Rectal smooth muscle tissue (tissue), 1 donor: ENCODE results near the gene ANTXRL.
"Not testable (repeated sequence)": the region's sequence is repeated elsewhere in the genome, so short reads cannot be mapped to it uniquely, and the experiment has no call there.

ENCODE experiments used
- H3K27ac ChIP-seq: one replicate; pipeline ENCODE4 v1.7.0; 2013; ENCODE audit warnings: low read depth, low read length, inconsistent platforms
- H3K27me3 ChIP-seq: one replicate; pipeline ENCODE4 v1.7.0; 2013; ENCODE audit warnings: low read length; ENCODE audit not compliant: control insufficient read depth, insufficient read depth
- H3K36me3 ChIP-seq: one replicate; pipeline ENCODE4 v1.7.0; 2013; ENCODE audit warnings: low read length; ENCODE audit not compliant: control insufficient read depth, insufficient read depth
- H3K4me1 ChIP-seq: one replicate; pipeline ENCODE4 v1.7.0; 2013; ENCODE audit warnings: low read length; ENCODE audit not compliant: control insufficient read depth, insufficient read depth
- H3K4me3 ChIP-seq: one replicate; pipeline ENCODE4 v1.7.0; 2013; ENCODE audit warnings: low read length
- H3K9ac ChIP-seq: one replicate; pipeline ENCODE4 v1.7.0; 2013; ENCODE audit warnings: low read length

Gene ANTXRL

GRCh38 chr10:46249617-46250344, 37.0 kb upstream of the ANTXRL start:
- not testable (repeated sequence) for H3K27ac ChIP-seq, H3K36me3 ChIP-seq, H3K9ac ChIP-seq, H3K4me3 ChIP-seq, H3K4me1 ChIP-seq, H3K27me3 ChIP-seq

GRCh38 chr10:46250481-46250880, 36.3 kb upstream of the ANTXRL start:
- H3K9ac ChIP-seq = no peak overlapping the region
- H3K4me1 ChIP-seq = no peaks in the 10 kb centered on the region
- no peaks in the 10 kb centered on the region for H3K27me3 ChIP-seq
- no peak overlapping the region for H3K4me3 ChIP-seq
- H3K36me3 ChIP-seq = no peaks in the 10 kb centered on the region
- H3K27ac ChIP-seq = no peak overlapping the region

DNA sequence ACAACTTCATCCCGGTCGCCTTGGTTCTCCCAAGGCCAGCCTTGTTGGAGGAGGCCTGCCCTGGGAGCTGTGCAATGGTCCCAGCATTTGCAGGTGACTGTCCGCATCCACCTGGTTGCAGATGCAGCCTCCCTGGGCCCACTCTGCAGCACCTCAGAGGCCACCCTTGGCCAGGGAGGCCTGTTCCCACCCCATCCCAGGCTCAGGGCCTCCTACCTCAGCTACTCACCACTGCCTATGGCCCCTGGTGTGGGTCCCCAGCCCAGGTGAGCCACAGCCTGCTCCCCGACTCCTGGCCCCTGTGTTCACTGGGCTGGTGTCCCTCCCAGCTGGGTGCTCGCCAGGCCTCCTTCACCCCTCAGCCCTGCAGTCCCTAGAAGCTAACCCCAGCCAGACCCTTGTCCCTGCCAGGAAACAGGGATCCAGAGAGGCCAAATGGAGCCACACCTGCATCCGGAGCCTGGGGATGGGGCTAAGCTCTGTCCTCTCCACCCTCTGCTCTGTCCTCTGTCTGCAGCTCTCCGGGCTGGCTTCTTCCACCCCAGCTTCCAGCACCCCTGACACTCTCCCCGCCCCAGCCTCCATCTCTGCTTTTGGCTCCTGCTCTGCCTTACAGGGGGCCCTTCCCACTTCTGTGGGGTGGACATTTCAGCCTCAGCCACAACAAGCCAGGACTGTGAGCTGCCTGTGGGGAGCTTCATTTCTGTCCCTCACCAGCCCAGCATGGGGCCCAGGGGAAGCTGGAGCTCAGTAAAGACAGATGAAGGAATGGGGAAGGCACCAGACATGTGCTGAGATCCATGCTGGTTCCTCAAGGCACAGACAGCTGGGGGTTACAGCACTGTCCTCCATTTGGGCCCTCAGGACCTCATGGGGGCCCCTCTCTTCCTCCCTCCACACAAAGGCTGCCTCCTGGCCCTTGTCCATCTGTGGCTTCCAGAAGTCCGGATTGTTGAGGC, 35.6 kb upstream of the ANTXRL start:
- H3K27me3 ChIP-seq = no peaks in the 10 kb centered on the region
- no peak overlapping the region for H3K27ac ChIP-seq
- no peaks in the 10 kb centered on the region for H3K36me3 ChIP-seq
- H3K9ac ChIP-seq = no peak overlapping the region
- H3K4me3 ChIP-seq = no peak overlapping the region
- no peaks in the 10 kb centered on the region for H3K4me1 ChIP-seq

GRCh38 chr10:46251857-46252847, 34.6 kb upstream of the ANTXRL start:
- H3K36me3 ChIP-seq = no peaks in the 10 kb centered on the region
- no peaks in the 10 kb centered on the region for H3K4me1 ChIP-seq
- H3K9ac ChIP-seq = no peak overlapping the region
- H3K27me3 ChIP-seq = no peaks in the 10 kb centered on the region
- no peak overlapping the region for H3K4me3 ChIP-seq
- no peak overlapping the region for H3K27ac ChIP-seq

DNA sequence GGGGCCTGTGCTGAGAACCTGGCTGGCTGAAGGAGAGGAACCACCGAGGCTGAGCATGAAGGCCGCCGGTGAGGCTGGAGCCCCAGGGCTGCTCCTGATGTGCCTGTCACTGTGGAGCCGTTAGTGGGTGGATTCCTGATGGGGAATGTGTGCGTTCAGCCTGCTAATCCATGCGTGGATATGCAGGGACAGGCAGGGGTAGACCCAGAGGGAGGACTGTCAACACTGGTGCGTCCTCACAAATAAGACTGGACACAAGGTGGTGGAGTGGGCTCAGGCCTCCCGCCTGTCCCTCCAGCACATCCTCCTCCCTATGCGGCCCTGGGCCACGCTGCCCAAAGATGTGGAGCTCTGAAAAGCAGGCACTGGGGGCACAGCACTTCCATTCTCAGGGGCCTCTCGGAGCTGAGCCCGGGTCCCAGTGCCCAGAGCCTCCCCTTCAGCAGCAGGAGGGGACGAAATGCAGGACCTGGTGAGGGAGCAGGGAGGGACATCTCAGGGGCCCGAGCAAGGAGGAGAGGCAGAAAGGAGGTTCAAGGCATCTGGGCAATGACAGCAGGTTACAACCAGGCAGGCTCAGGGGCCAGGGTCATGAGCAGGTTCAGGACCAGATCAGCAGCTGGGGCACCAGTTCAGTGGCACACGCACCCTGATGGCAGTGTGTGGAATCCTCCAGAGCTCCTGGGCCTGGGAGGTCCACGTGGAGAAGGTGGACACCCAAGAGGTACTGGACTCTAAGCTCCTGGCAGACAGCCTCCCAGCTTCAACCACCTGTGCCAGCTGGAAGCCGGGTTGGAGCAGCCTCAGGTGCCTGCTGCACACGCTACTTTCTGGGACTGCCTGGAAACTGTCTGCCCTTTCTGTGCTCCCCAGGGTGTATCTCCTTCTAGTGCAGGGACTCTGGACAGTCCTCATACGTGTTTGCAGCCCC, 33.5 kb upstream of the ANTXRL start:
- Histone ChIP-seq H3K36me3 (no peaks in the 10 kb centered on the region), H3K27ac (no peak overlapping the region), H3K4me1 (no peaks in the 10 kb centered on the region), H3K4me3 (no peak overlapping the region), H3K27me3 (no peaks in the 10 kb centered on the region), H3K9ac (no peak overlapping the region)

DNA sequence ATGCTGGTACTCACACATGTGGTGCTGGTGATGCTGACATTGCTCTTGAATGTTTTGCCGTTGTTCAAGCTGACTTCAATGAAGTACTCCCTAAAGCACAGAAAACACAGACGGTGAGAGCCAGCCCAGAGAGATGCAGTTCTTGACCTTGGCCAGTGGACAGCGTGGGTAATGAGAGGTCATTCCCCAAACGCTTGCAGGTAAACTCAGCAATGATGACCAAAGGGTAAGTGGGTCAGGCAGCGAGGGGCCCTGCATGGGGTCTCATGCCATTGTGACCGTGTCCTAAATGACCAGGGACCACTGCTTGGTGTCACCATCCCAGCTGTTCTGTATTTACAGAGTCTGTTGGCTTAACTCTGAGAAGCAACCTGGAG, 32.8 kb upstream of the ANTXRL start:
- Histone ChIP-seq H3K4me1 (no peaks in the 10 kb centered on the region), H3K4me3 (no peak overlapping the region), H3K9ac (no peak overlapping the region), H3K27me3 (no peaks in the 10 kb centered on the region), H3K27ac (no peak overlapping the region), H3K36me3 (no peaks in the 10 kb centered on the region)

DNA sequence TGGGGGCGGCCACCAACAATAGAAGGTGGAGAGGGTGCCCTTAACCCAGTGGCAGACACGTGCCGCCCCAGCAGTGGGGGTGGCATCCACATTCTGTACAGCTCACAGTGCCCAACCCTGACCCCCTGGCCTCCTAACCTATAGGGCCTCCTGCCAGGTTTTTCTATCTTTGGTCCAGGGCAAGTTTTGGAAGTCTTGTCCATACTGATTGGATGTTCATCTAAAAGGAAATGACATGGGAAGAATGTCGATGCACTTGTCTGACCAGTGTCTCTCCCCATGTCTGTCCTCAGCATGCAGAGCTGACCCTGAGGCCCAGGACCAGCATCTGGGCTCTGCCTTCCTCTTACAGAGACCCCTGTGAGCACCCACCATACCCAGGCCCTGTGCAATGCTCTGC, 32.3 kb upstream of the ANTXRL start:
- Histone ChIP-seq H3K9ac (no peak overlapping the region), H3K27ac (no peak overlapping the region), H3K4me1 (no peaks in the 10 kb centered on the region), H3K36me3 (no peaks in the 10 kb centered on the region), H3K27me3 (no peaks in the 10 kb centered on the region), H3K4me3 (no peak overlapping the region)

- H3K36me3 ChIP-seq, H3K4me3 ChIP-seq, H3K4me1 ChIP-seq, H3K27me3 ChIP-seq, H3K27ac ChIP-seq, H3K9ac ChIP-seq: not testable (repeated sequence)
Measured at GRCh38 chr10:46255210-46255609, 31.6 kb upstream of the ANTXRL start.

GRCh38 chr10:46255801-46256747, 30.7 kb upstream of the ANTXRL start:
- H3K4me3 ChIP-seq = no peak overlapping the region
- H3K4me1 ChIP-seq = no peaks in the 10 kb centered on the region
- H3K27me3 ChIP-seq = no peaks in the 10 kb centered on the region
- H3K27ac ChIP-seq = no peak overlapping the region
- no peaks in the 10 kb centered on the region for H3K36me3 ChIP-seq
- H3K9ac ChIP-seq = no peak overlapping the region

DNA sequence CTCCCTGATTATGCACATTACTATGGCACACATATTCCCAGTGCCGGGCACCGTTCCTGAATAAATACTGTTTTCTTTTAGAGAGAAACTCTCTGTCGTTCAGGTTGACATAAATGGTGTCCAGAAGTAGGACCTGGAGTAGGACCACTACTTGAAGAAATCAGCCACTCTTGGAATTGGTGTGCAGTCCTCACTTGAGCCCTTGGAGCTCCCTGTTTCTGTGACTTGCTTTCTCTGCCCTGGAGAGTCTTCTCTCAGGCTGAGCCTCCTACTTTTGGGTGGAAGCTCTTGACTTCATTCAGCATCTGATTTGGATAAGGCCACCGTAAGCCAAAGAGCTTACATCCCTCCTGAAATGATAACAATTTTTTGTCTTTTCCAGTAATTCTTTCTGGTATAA, 29.7 kb upstream of the ANTXRL start:
- Histone ChIP-seq H3K27ac (no peak overlapping the region), H3K4me3 (no peak overlapping the region), H3K9ac (no peak overlapping the region), H3K36me3 (no peaks in the 10 kb centered on the region), H3K27me3 (no peaks in the 10 kb centered on the region), H3K4me1 (no peaks in the 10 kb centered on the region)
